Epithelial cell of esophagus (primary cell): Measurements from ENCODE around the gene DCP1B.
A peak's percentile ranks its signal among the peaks of the same experiment; 100 is the strongest.

Experiments
- DNase-seq: peaks from one replicate; pipeline ENCODE4 v3.0.0; 2010; ENCODE audit warnings: low read depth
- H3K4me3 ChIP-seq: 2 replicates; pipeline ENCODE4 v1.5.1; 2011; ENCODE audit warnings: mild to moderate bottlenecking, low read length, control low read depth
- TF ChIP-seq, protein P1 (sequence below): IDR thresholded peaks from 2 replicates; pipeline ENCODE4 v1.5.1; 2011; ENCODE audit warnings: low read depth, mild to moderate bottlenecking, low read length, control low read depth, inconsistent platforms; ENCODE audit not compliant: insufficient read depth; ENCODE audit errors: missing control alignments

DCP1B gene

DNA sequence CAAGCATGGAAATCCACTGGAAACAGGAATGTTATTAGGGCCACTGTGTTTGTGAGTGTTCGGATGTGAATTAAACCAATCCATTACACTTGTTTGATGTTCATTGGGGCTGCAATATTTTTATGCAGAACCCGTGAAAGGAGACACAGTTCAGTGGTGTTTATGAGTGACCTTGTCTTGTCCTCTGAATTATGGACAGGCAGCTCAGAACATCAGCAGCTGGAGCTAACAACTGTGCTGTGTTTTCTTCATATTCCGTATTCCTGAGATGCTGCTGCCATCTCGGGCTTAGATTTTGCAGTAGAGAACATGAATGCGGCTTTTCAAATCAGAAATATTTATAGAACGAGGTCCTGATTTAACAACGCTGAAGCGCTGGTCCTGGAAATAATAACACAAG is 28.2 kb upstream of the DCP1B start:
- no peak for DNase-seq
- no peak overlapping the region for H3K4me3 ChIP-seq
- TF ChIP-seq, protein P1, sequence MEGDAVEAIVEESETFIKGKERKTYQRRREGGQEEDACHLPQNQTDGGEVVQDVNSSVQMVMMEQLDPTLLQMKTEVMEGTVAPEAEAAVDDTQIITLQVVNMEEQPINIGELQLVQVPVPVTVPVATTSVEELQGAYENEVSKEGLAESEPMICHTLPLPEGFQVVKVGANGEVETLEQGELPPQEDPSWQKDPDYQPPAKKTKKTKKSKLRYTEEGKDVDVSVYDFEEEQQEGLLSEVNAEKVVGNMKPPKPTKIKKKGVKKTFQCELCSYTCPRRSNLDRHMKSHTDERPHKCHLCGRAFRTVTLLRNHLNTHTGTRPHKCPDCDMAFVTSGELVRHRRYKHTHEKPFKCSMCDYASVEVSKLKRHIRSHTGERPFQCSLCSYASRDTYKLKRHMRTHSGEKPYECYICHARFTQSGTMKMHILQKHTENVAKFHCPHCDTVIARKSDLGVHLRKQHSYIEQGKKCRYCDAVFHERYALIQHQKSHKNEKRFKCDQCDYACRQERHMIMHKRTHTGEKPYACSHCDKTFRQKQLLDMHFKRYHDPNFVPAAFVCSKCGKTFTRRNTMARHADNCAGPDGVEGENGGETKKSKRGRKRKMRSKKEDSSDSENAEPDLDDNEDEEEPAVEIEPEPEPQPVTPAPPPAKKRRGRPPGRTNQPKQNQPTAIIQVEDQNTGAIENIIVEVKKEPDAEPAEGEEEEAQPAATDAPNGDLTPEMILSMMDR: no peak

DNA sequence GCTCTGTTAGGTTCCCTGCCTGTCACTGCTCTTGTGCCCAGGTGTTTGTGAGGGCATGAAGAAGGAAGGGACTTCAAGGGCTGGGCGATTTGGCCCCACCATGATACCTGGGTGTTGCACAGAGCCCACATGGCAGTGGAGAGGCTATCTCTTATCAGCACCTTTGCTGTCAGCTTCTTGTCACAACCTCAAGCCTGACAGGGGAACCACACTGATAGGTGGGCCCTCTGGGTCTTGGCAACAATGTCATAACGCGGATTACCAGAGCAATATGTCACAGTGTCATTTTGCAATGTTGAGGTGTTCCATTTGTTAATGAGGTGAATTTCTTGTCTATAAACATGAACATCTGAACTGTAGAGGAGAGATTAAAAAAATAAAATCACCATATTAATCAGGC is 25.6 kb upstream of the DCP1B start:
- no peak overlapping the region for H3K4me3 ChIP-seq
- DNase-seq: no peak
- TF ChIP-seq, protein P1: no peak

DNA sequence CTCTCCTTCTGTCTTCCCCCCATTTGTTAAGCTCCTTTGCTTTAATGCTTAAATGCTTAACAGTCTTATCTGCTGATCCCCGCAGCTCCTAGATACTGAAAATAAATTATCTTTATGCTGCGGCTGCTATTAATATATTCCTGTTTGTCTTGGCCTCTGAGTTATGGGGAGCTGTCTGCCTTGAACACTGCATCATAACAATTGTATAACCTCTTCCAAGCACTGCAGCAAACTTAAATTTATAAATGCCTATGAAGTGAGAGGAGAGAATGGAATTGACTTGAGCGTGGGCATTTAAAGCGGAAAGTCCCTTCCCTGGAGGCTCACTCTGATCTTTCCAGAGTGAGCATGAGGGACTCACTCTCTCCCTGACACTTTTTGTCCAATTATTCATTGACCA is 23.1 kb upstream of the DCP1B start:
- H3K4me3 ChIP-seq: no peak overlapping the region
- no peak for DNase-seq
- TF ChIP-seq, protein P1: no peak

DNA sequence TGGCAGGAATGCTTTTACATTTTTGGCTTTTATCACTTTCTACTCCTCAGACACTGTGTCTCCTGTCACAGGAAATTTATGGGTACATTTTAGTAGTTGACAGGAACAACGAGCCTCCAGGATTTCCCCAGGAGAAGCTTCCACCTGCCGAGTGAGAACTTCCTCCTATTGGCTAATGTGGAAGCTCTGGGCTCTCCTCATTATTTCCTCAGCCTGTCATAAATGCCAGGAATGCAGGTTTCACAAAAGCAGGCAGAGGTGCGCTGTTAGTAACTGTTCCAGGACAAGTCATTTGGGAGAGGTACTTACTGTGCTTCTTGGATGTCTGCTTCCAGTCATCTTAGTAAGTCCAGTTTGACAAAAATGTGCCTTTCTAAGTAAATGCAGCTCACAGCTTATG is 19.1 kb upstream of the DCP1B start:
- H3K4me3 ChIP-seq: no peak overlapping the region
- peak; percentile 18 for DNase-seq
- TF ChIP-seq, protein P1: no peak

DNA sequence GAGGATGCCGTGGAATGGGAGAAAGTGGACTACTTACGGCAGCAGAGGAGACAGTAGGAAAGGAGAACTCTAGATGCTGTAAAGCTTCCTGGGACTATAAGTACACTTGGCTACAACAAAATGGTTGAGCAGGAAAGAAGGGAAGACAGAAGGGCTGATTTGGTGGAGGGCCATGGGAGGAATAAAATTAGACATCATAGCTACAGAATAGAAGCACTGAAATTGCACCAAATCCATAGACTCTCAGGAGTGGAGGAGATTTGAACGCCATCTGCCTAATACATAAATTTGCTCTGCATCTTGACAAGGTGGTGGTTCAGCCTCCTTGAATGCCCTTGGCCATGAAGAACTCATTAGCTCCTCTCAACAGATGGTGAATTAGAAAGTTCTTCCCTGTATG is 16.3 kb upstream of the DCP1B start:
- H3K4me3 ChIP-seq: no peak overlapping the region
- DNase-seq: no peak
- TF ChIP-seq, protein P1: no peak

DNA sequence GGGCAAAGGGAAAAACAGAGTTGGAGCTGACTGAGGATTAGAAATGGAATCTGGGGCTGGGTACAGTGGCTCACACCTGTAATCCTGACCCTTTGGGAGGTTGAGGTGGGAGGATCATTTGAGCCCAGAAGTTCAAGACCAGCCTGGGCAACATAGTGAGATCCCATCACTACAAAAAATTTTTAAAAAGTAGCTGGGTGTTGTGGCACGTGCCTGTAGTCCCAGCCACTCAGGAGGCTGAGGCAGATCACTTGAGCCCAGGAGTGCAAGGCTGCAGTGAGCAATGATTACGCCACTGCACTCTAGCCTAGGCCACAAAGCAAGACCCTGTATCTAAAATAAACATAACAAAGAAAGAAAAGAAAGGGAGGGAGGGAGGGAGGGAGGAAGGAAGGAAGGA is 14.9 kb upstream of the DCP1B start:
- TF ChIP-seq, protein P1: no peak
- H3K4me3 ChIP-seq: no peak overlapping the region
- no peak for DNase-seq

DNA sequence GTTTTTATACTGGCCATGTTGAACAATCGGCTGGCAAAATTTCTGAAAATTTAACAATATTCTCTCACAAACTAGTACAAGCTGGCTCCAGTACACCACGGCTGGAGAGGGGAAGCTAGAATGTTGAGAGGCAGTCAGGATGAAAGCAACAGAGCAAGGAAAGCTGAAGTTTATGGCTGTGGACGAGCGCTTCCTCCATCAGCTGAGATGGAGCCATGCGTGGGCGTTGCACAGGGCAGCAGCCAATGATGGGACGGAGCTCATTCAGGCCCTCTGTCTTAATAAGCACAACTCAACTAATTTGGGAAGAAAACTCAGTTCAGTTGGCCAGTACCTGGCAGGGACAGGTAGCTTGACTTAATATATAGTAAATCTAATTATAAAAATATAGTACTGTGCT is 14.1 kb upstream of the DCP1B start:
- DNase-seq: no peak
- no peak overlapping the region for H3K4me3 ChIP-seq
- TF ChIP-seq, protein P1: no peak
